Measurements from ENCODE around the gene SLC41A3. TPM values are rescaled to one million over a fixed set of nuclear protein-coding genes. Genes with fewer than 3 reads are reported as not detected.

Gene SLC41A3
- total and polyA plus RNA-seq, 10 of the 15 experiments (the other 5 are each of a cell fraction or from before 2014, with no cell fraction given), result 8.3 to 29.5 (median 16.7) TPM

DNA sequence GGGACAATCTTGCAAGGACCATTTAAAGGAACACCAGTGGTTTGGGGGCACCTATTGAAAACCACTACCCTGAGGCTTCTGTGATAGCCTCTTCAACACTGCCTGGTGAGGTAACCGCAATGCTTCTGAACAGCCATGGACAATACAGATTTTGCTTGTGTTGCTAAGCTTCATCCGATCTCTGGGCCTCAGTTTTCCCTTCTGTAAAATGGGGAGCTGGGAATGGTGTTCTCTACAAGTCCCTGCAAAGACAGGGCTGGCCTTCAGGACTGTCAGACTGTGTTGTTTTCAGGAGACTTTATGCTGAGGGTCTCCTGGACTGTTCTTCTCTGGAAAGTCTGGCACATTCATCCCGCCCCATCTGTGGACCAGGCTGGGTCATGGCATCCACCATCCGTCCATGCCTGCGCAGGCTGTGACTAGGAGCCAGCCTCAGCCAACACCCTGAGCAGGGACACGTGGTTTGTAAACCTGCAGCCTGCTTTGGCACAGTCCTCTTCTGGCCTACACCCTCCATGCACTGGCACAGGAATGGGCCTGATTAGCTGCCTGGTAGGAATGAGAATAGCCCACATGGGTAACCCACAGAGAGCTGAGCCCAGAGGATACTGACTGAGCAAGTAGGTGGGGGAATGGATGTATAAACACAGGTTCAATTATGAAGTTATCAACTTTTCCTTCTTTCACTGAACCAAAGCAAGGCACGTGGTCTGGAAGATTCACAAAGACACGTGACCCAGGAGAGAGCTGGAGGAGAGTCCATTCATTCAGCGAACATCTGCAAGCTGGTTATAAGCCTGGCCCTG is 59.7 kb downstream of the SLC41A3 start (continued):
- TF ChIP-seq YY1 (IDR thresholded peaks at IDR 0.05; ENCODE audit: low read depth, low read length) (no peak), BCL3 (IDR thresholded peaks at IDR 0.05; ENCODE audit: borderline replicate concordance, insufficient read depth, low read depth, low read length, poor library complexity, severe bottlenecking) (no peak), ZNF207 (IDR thresholded peaks at IDR 0.05; ENCODE audit: borderline replicate concordance) (no peak), KLF5 (IDR thresholded peaks at IDR 0.05; ENCODE audit: partially characterized antibody) (no peak), ATF7 (IDR thresholded peaks at IDR 0.05; ENCODE audit: low read depth) (no peak), SREBF2 (IDR thresholded peaks at IDR 0.05; ENCODE audit: low read length) (no peak), MXI1 (IDR thresholded peaks at IDR 0.05; ENCODE audit: low read depth, low read length) (no peak)
- TF ChIP-seq, protein P1, sequence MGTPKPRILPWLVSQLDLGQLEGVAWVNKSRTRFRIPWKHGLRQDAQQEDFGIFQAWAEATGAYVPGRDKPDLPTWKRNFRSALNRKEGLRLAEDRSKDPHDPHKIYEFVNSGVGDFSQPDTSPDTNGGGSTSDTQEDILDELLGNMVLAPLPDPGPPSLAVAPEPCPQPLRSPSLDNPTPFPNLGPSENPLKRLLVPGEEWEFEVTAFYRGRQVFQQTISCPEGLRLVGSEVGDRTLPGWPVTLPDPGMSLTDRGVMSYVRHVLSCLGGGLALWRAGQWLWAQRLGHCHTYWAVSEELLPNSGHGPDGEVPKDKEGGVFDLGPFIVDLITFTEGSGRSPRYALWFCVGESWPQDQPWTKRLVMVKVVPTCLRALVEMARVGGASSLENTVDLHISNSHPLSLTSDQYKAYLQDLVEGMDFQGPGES (IDR thresholded peaks at IDR 0.05), result no peak

- H2AFZ ChIP-seq (ENCODE audit: control insufficient read depth, low read depth, low read length), result no peak overlapping the region
- SMC1A ChIA-PET (ENCODE audit: uncharacterized antibody, unreplicated experiment), result no interaction called here
- DNase-seq (ENCODE audit: low read depth, low spot score) (no peak), ATAC-seq (no peak), FAIRE-seq (no peak)
- RAD21 ChIA-PET (ENCODE audit: unreplicated experiment), result no interaction called here
- H3K27ac ChIP-seq (ENCODE audit: control insufficient read depth, insufficient read depth), result no peak overlapping the region
- WGBS (ENCODE audit: insufficient coverage, insufficient replicate concordance, low lambda C conversion rate, missing lambda C conversion rate), result 81% methylated on average over 7 of the region's 10 CpGs
- in situ Hi-C loops (cut with MboI) (no loop called here), intact Hi-C loops (cut with micrococcal nuclease; ENCODE audit: unreplicated experiment) (no loop called here)
- POLR2A ChIA-PET, result no interaction called here
- CTCF ChIA-PET, result no interaction called here
- no TSS peak for BruUV-seq (replicated peaks)
- H3K27me3 ChIP-seq (replicated peaks in 1 of 2; ENCODE audit: control insufficient read depth in 2 of 2, insufficient read depth in 2 of 2, low read length in 1 of 2), result no peaks in the 10 kb centered on the region
- H3K79me2 ChIP-seq (ENCODE audit: control insufficient read depth, insufficient read depth, low read length), result no peaks in the 10 kb centered on the region
- H3K36me3 ChIP-seq (ENCODE audit: control insufficient read depth in 2 of 2, insufficient read depth in 2 of 2, low read length in 1 of 2), result no peaks in the 10 kb centered on the region; a peak in 1 of 4 replicates
- no peaks in the 10 kb centered on the region; the same call in 1 of the 2 replicates for H4K20me1 ChIP-seq (ENCODE audit: control insufficient read depth, insufficient read depth)
- no peak overlapping the region for H3K4me3 ChIP-seq
- H3K9ac ChIP-seq (ENCODE audit: control insufficient read depth, insufficient read depth, low read length), result no peak overlapping the region
- H3K4me1 ChIP-seq (ENCODE audit: control insufficient read depth, insufficient read depth, low read length), result no peaks in the 10 kb centered on the region
- no peaks in the 10 kb centered on the region; the same call in none of the 3 replicates for H3K9me3 ChIP-seq (replicated peaks; ENCODE audit: control insufficient read depth, insufficient read depth, low read length)
- no peak overlapping the region for H3K4me2 ChIP-seq (ENCODE audit: control insufficient read depth, insufficient read depth)
- TF ChIP-seq, protein P2, sequence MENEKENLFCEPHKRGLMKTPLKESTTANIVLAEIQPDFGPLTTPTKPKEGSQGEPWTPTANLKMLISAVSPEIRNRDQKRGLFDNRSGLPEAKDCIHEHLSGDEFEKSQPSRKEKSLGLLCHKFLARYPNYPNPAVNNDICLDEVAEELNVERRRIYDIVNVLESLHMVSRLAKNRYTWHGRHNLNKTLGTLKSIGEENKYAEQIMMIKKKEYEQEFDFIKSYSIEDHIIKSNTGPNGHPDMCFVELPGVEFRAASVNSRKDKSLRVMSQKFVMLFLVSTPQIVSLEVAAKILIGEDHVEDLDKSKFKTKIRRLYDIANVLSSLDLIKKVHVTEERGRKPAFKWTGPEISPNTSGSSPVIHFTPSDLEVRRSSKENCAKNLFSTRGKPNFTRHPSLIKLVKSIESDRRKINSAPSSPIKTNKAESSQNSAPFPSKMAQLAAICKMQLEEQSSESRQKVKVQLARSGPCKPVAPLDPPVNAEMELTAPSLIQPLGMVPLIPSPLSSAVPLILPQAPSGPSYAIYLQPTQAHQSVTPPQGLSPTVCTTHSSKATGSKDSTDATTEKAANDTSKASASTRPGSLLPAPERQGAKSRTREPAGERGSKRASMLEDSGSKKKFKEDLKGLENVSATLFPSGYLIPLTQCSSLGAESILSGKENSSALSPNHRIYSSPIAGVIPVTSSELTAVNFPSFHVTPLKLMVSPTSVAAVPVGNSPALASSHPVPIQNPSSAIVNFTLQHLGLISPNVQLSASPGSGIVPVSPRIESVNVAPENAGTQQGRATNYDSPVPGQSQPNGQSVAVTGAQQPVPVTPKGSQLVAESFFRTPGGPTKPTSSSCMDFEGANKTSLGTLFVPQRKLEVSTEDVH (IDR thresholded peaks at IDR 0.05; ENCODE audit: low read depth, partially characterized antibody), result no peak
- TF ChIP-seq FOXK2 (IDR thresholded peaks at IDR 0.05), result no peak
- TF ChIP-seq GATAD2B (conservative IDR thresholded peaks at IDR 0.05; ENCODE audit: low read depth), result no peak
- TF ChIP-seq TARDBP (IDR thresholded peaks at IDR 0.05; ENCODE audit: borderline replicate concordance), result no peak
- no peak for TF ChIP-seq SRF (IDR thresholded peaks at IDR 0.05; ENCODE audit: low read depth in 2 of 2, low read length in 2 of 2)
- TF ChIP-seq ZNF622 (IDR thresholded peaks at IDR 0.05), result no peak
- no peak for TF ChIP-seq CTCF (IDR thresholded peaks at IDR 0.05 in 2 of 3, conservative IDR thresholded peaks at IDR 0.05 in 1 of 3; ENCODE audit: control insufficient read depth in 2 of 3, extremely low read depth in 1 of 3, insufficient read depth in 1 of 3, low read depth in 3 of 3, low read length in 3 of 3)
- TF ChIP-seq ESRRA (IDR thresholded peaks at IDR 0.05; ENCODE audit: low read length), result no peak
Measured at GRCh38 chr3:126023390-126023789, 60.5 kb downstream of the SLC41A3 start.
